Trophoblast cell (in vitro differentiated cells and primary cell): ENCODE measurements around the gene RGS19.

Experiments
- DNase-seq, 2 donors: peaks; one replicate each; pipeline ENCODE4 v3.0.0-alpha.2; 2016
- H2AFZ ChIP-seq: 2 replicates; pipeline ENCODE4 v1.6.1; 2013; ENCODE audit warnings: low read length, moderate library complexity, mild to moderate bottlenecking; ENCODE audit not compliant: insufficient read depth, poor library complexity
- H2AK5ac ChIP-seq: 2 replicates; pipeline ENCODE4 v1.6.1; 2013; ENCODE audit warnings: mild to moderate bottlenecking, low read length
- H2BK120ac ChIP-seq: 2 replicates; pipeline ENCODE4 v1.6.1; 2013; ENCODE audit warnings: low read length, mild to moderate bottlenecking, moderate library complexity; ENCODE audit not compliant: insufficient read depth, poor library complexity
- H2BK12ac ChIP-seq: 2 replicates; pipeline ENCODE4 v1.6.1; 2013; ENCODE audit warnings: mild to moderate bottlenecking, low read length, moderate library complexity
- H2BK5ac ChIP-seq: 2 replicates; pipeline ENCODE4 v1.6.1; 2013; ENCODE audit warnings: low read length, low read depth, moderate library complexity, mild to moderate bottlenecking; ENCODE audit not compliant: poor library complexity
- H3K14ac ChIP-seq: 2 replicates; pipeline ENCODE4 v1.6.1; 2013; ENCODE audit warnings: mild to moderate bottlenecking, low read length
- H3K18ac ChIP-seq: 2 replicates; pipeline ENCODE4 v1.6.1; 2013; ENCODE audit warnings: mild to moderate bottlenecking, low read length
- H3K23ac ChIP-seq: 2 replicates; pipeline ENCODE4 v1.6.1; 2013; ENCODE audit warnings: low read length
- H3K27ac ChIP-seq: 2 replicates; pipeline ENCODE4 v1.5.1; 2013; ENCODE audit warnings: low read depth, mild to moderate bottlenecking, inconsistent platforms, low read length, moderate library complexity
- H3K27me3 ChIP-seq: 2 replicates; pipeline ENCODE4 v1.6.1; 2013; ENCODE audit warnings: inconsistent platforms, mild to moderate bottlenecking, low read length, moderate library complexity; ENCODE audit not compliant: insufficient read depth
- H3K36me3 ChIP-seq, 2 experiments: 1 replicate in 1 of 2; 2 replicates in 1 of 2; pipeline ENCODE4 v1.6.1; 2013; ENCODE audit warnings: low read length in 2 of 2, mild to moderate bottlenecking in 2 of 2, moderate library complexity in 1 of 2; ENCODE audit not compliant: insufficient read depth in 2 of 2, control insufficient read depth in 1 of 2
- H3K4ac ChIP-seq: 2 replicates; pipeline ENCODE4 v1.6.1; 2013; ENCODE audit warnings: low read depth, mild to moderate bottlenecking, low read length, moderate library complexity
- H3K4me1 ChIP-seq, 2 experiments: 1 replicate in 1 of 2; 2 replicates in 1 of 2; pipeline ENCODE4 v1.6.1; 2013; ENCODE audit warnings: low read length in 2 of 2, mild to moderate bottlenecking in 2 of 2, moderate library complexity in 1 of 2; ENCODE audit not compliant: insufficient read depth in 2 of 2, control insufficient read depth in 1 of 2
- H3K4me2 ChIP-seq: 2 replicates; pipeline ENCODE4 v1.6.1; 2013; ENCODE audit warnings: inconsistent platforms, mild to moderate bottlenecking, low read length, moderate library complexity
- H3K4me3 ChIP-seq: 2 replicates; pipeline ENCODE4 v1.5.1; 2013; ENCODE audit warnings: mild to moderate bottlenecking, low read depth, low read length, inconsistent platforms
- H3K79me1 ChIP-seq: one replicate; pipeline ENCODE4 v1.6.1; 2013; ENCODE audit warnings: low read length
- H3K79me2 ChIP-seq: 2 replicates; pipeline ENCODE4 v1.6.1; 2013; ENCODE audit warnings: low read length, mild to moderate bottlenecking; ENCODE audit not compliant: control insufficient read depth, insufficient read depth, poor library complexity
- H3K9ac ChIP-seq: 2 replicates; pipeline ENCODE4 v1.6.1; 2013; ENCODE audit warnings: mild to moderate bottlenecking, low read length
- H3K9me3 ChIP-seq: 2 replicates; pipeline ENCODE4 v1.6.1; 2013; ENCODE audit warnings: low read depth, mild to moderate bottlenecking, control low read depth, inconsistent platforms, low read length; ENCODE audit not compliant: insufficient read depth
- H4K12ac ChIP-seq: 2 replicates; pipeline ENCODE4 v1.6.1; 2013; ENCODE audit warnings: low read depth, mild to moderate bottlenecking, low read length, moderate library complexity
- H4K8ac ChIP-seq: 2 replicates; pipeline ENCODE4 v1.6.1; 2013; ENCODE audit warnings: low read depth, mild to moderate bottlenecking, low read length, moderate library complexity
- H4K91ac ChIP-seq: one replicate; pipeline ENCODE4 v1.6.1; 2013; ENCODE audit warnings: low read depth, mild to moderate bottlenecking, low read length, moderate library complexity
- WGBS: extraction: QIAGEN DNeasy Blood & Tissue Kit; methylation state at CpG from one replicate; pipeline ENCODE4 v1.1.7; 2013; ENCODE audit warnings: missing lambda C conversion rate; ENCODE audit not compliant: insufficient read length, insufficient coverage; ENCODE audit errors: extremely low coverage; 5-methylcytosine and 5-hydroxymethylcytosine counted together

The RGS19 gene

GRCh38 chr20:64052987-64053840 is 26.1 kb downstream of the RGS19 start:
- Histone ChIP-seq H4K91ac (peak overlapping the region; percentile 75), H3K27me3 (peaks cover 27% of the 10 kb centered on the region), H3K4ac (no peak overlapping the region), H3K18ac (no peak overlapping the region), H3K36me3 (no peaks in the 10 kb centered on the region), H2AFZ (no peak overlapping the region), H3K9ac (no peak overlapping the region), H3K4me1 (peaks cover 20 to 39% of the 10 kb centered on the region in 2 experiments), H3K14ac (peak overlapping the region; percentile 25), H3K4me3 (no peak overlapping the region), H3K27ac (no peak overlapping the region), H4K12ac (no peak overlapping the region), H4K8ac (peak overlapping the region; percentile 50), H2AK5ac (peak overlapping the region; percentile 32), H3K79me2 (no peaks in the 10 kb centered on the region), H3K4me2 (no peak overlapping the region), H3K9me3 (no peaks in the 10 kb centered on the region), H2BK5ac (peak overlapping the region; percentile 3), H2BK120ac (peak overlapping the region; percentile 22), H3K79me1 (peaks cover 16% of the 10 kb centered on the region), H3K23ac (no peak overlapping the region), H2BK12ac (peak overlapping the region; percentile 25)
- DNase-seq = no peak
- no CpG with 5 or more reads among the region's 33 CpGs for WGBS

- Histone ChIP-seq H3K4ac (no peak overlapping the region), H4K12ac (no peak overlapping the region), H2BK12ac (no peak overlapping the region), H2AFZ (no peak overlapping the region), H3K79me1 (peaks cover 16% of the 10 kb centered on the region), H3K9ac (no peak overlapping the region), H2AK5ac (no peak overlapping the region), H4K91ac (no peak overlapping the region), H3K14ac (no peak overlapping the region), H3K18ac (no peak overlapping the region), H4K8ac (no peak overlapping the region), H3K4me1 (peaks cover 20 to 39% of the 10 kb centered on the region in 2 experiments), H3K79me2 (no peaks in the 10 kb centered on the region), H3K4me2 (no peak overlapping the region), H3K27me3 (peaks cover 32% of the 10 kb centered on the region), H3K36me3 (no peaks in the 10 kb centered on the region), H3K27ac (no peak overlapping the region), H3K4me3 (no peak overlapping the region), H2BK120ac (no peak overlapping the region), H2BK5ac (no peak overlapping the region), H3K9me3 (no peaks in the 10 kb centered on the region), H3K23ac (no peak overlapping the region)
- no peak for DNase-seq
- WGBS = no CpG with 5 or more reads among the region's 10 CpGs
Observed at GRCh38 chr20:64052326-64052722, 27.0 kb downstream of the RGS19 start.

GRCh38 chr20:64051561-64052325 is 27.6 kb downstream of the RGS19 start:
- no peak overlapping the region for H3K4me3 ChIP-seq
- peaks cover 36% of the 10 kb centered on the region for H3K27me3 ChIP-seq
- H4K91ac ChIP-seq = no peak overlapping the region
- H3K79me1 ChIP-seq = peaks cover 16% of the 10 kb centered on the region
- H3K4me1 ChIP-seq = peaks cover 20 to 35% of the 10 kb centered on the region in 2 experiments
- H2AFZ ChIP-seq = no peak overlapping the region
- H3K4ac ChIP-seq = no peak overlapping the region
- no peaks in the 10 kb centered on the region for H3K36me3 ChIP-seq
- peak overlapping the region; percentile 38 for H2BK12ac ChIP-seq
- no peak overlapping the region for H2AK5ac ChIP-seq
- no peaks in the 10 kb centered on the region for H3K9me3 ChIP-seq
- no peak overlapping the region for H3K4me2 ChIP-seq
- no peak overlapping the region for H3K23ac ChIP-seq
- H4K8ac ChIP-seq = no peak overlapping the region
- no peak overlapping the region for H3K27ac ChIP-seq
- no peak overlapping the region for H3K14ac ChIP-seq
- WGBS = no CpG with 5 or more reads among the region's 15 CpGs
- H3K18ac ChIP-seq = no peak overlapping the region
- H2BK5ac ChIP-seq = no peak overlapping the region
- no peak overlapping the region for H4K12ac ChIP-seq
- no peak overlapping the region for H3K9ac ChIP-seq
- H2BK120ac ChIP-seq = no peak overlapping the region
- DNase-seq = no peak
- no peaks in the 10 kb centered on the region for H3K79me2 ChIP-seq

GRCh38 chr20:64051033-64051452 is 28.3 kb downstream of the RGS19 start:
- Histone ChIP-seq H3K79me2 (no peaks in the 10 kb centered on the region), H4K8ac (no peak overlapping the region), H3K36me3 (no peaks in the 10 kb centered on the region), H3K14ac (no peak overlapping the region), H3K27ac (no peak overlapping the region), H4K91ac (no peak overlapping the region), H3K9ac (no peak overlapping the region), H3K23ac (no peak overlapping the region), H2AK5ac (no peak overlapping the region), H3K4me1 (peaks cover 18 to 29% of the 10 kb centered on the region in 2 experiments), H4K12ac (no peak overlapping the region), H2BK5ac (no peak overlapping the region), H2BK120ac (no peak overlapping the region), H3K27me3 (peaks cover 37% of the 10 kb centered on the region), H2BK12ac (no peak overlapping the region), H3K79me1 (peaks cover 11% of the 10 kb centered on the region), H2AFZ (no peak overlapping the region), H3K9me3 (no peaks in the 10 kb centered on the region), H3K4me3 (no peak overlapping the region), H3K4me2 (no peak overlapping the region), H3K4ac (no peak overlapping the region), H3K18ac (no peak overlapping the region)
- no CpG with 5 or more reads among the region's 11 CpGs for WGBS
- DNase-seq = no peak
